K562 (cell line): ENCODE data around the gene NTSR1. TPM values are rescaled to one million over a fixed set of nuclear protein-coding genes. Genes with fewer than 3 reads are reported as not detected.

ENCODE experiments used
- ATAC-seq: fragments of 200-7000 bp; cut with Tn5 transposase; 3 replicates; pipeline ENCODE4 v1.9.1; 2020; ENCODE audit warnings: moderate library complexity
- BruUV-seq: library from RNA; stranded (reverse); fragments of 400-500 nt; replicated peaks from 2 replicates; lab custom pipeline; 2021; lab: Mats Ljungman, UMichigan
- CTCF ChIA-PET: fragments of 300-600 bp; formaldehyde crosslinking; extraction: SDS; loops from one replicate; lab custom pipeline; 2021; ENCODE audit warnings: low intra/inter-chr PET ratio; lab: Yijun Ruan, JAX
- POLR2A ChIA-PET: fragments of 300-600, 350-650 bp; sonication (Branson Sonifier 250); formaldehyde crosslinking; extraction: SDS; loops from one replicate; lab custom pipeline; 2021; ENCODE audit warnings: antibody characterized with exemption, inconsistent platforms; lab: Yijun Ruan, JAX
- DNase-seq, 4 experiments: peaks; one replicate each; pipeline versions ENCODE4 v3.0.0 to v3.0.0-alpha.2; 2011 to 2018; ENCODE audit warnings: low spot score in 3 of 4, mixed read lengths in 3 of 4; ENCODE audit errors: extremely low read depth in 1 of 4
- FAIRE-seq: peaks from 2 replicates; lab custom pipeline; 2011; peaks lifted over from hg19 to GRCh38; lab: Jason Lieb, UNC
- H2AFZ ChIP-seq: 2 replicates; pipeline ENCODE4 v1.6.0; 2011; ENCODE audit warnings: low read depth, low read length, control low read depth, inconsistent platforms
- H3K27ac ChIP-seq: fragments of 200-600 bp; 3 replicates; pipeline ENCODE4 v1.8.0; 2011; ENCODE audit warnings: low read depth, mild to moderate bottlenecking, control low read depth, inconsistent platforms, low read length, moderate library complexity, mixed read lengths; ENCODE audit errors: extremely low read depth
- H3K27me3 ChIP-seq, 2 experiments: fragments of 300-600 bp in 1 of 2; 2 replicates in 1 of 2; 3 replicates in 1 of 2; pipeline versions ENCODE4 v1.6.0 to v1.8.0; 2011; ENCODE audit warnings: inconsistent platforms in 2 of 2, low read length in 2 of 2, mild to moderate bottlenecking in 1 of 2, mixed read lengths in 1 of 2, moderate library complexity in 1 of 2; ENCODE audit not compliant: control insufficient read depth in 2 of 2, insufficient read depth in 2 of 2
- H3K36me3 ChIP-seq: fragments of 300-600 bp; 3 replicates; pipeline ENCODE4 v1.8.0; 2011; ENCODE audit warnings: mild to moderate bottlenecking, low read length, inconsistent platforms; ENCODE audit not compliant: control insufficient read depth, insufficient read depth
- H3K4me1 ChIP-seq, 2 experiments: fragments of 200-600 bp in 1 of 2; replicated peaks in 1 of 2; 2 replicates in 1 of 2; 3 replicates in 1 of 2; pipeline versions ENCODE4 v1.5.1 to v1.8.0; 2011; ENCODE audit warnings: inconsistent platforms in 2 of 2, low read length in 2 of 2, mild to moderate bottlenecking in 1 of 2, mixed read lengths in 1 of 2, moderate library complexity in 1 of 2; ENCODE audit not compliant: control insufficient read depth in 2 of 2, insufficient read depth in 2 of 2
- H3K4me2 ChIP-seq: 2 replicates; pipeline ENCODE4 v1.6.1; 2011; ENCODE audit warnings: low read length, control low read depth, inconsistent platforms, mixed read lengths; ENCODE audit not compliant: insufficient read depth
- H3K4me3 ChIP-seq: fragments of 200-600 bp; sonication (generic), shearing (Covaris generic); 2 replicates; pipeline ENCODE4 v1.5.1; 2016; ENCODE audit warnings: control low read depth, inconsistent platforms
- H3K79me2 ChIP-seq: fragments of 200-600 bp; 3 replicates; pipeline ENCODE4 v1.8.0; 2011; ENCODE audit warnings: low read length, inconsistent platforms; ENCODE audit not compliant: control insufficient read depth, insufficient read depth
- H3K9ac ChIP-seq, 2 experiments: 2 replicates each; pipeline versions ENCODE4 v1.6.0 to v1.6.1; 2011; ENCODE audit warnings: low read depth in 2 of 2, low read length in 2 of 2, control low read depth in 1 of 2, inconsistent platforms in 1 of 2, mild to moderate bottlenecking in 1 of 2, mixed read lengths in 1 of 2; ENCODE audit not compliant: insufficient read depth in 1 of 2
- H3K9me1 ChIP-seq: one replicate; pipeline ENCODE4 v1.6.0; 2011; ENCODE audit warnings: inconsistent platforms, mild to moderate bottlenecking, low read length, moderate library complexity; ENCODE audit not compliant: control insufficient read depth, insufficient read depth
- H3K9me3 ChIP-seq: replicated peaks from 2 replicates; pipeline ENCODE4 v1.5.1; 2011; ENCODE audit warnings: low read depth, low read length, inconsistent platforms; ENCODE audit not compliant: control insufficient read depth, insufficient read depth
- H4K20me1 ChIP-seq: replicated peaks from 2 replicates; pipeline ENCODE4 v1.6.1; 2011; ENCODE audit warnings: low read length, inconsistent platforms, mixed read lengths; ENCODE audit not compliant: control insufficient read depth, insufficient read depth
- CC2D1A ChIP-seq: fragments of 450-650 bp; IDR thresholded peaks from 2 replicates; pipeline ENCODE4 v1.6.1; 2017; ENCODE audit warnings: mild to moderate bottlenecking
- CHD1 ChIP-seq: fragments of 200-600 bp; sonication (generic); IDR thresholded peaks from one replicate; pipeline ENCODE4 v1.6.1; 2012; ENCODE audit warnings: mild to moderate bottlenecking, moderate library complexity, low read length, inconsistent platforms
- ELF1 ChIP-seq: fragments of 200-800 bp; sonication (Bioruptor generic); IDR thresholded peaks from 2 replicates; pipeline ENCODE4 v1.6.1; 2016; ENCODE audit warnings: missing genetic modification characterization, missing compliant biosample characterization
- PHB ChIP-seq: fragments of 250-450 bp; sonication (Bioruptor Pico); IDR thresholded peaks from 2 replicates; pipeline ENCODE4 v1.5.0; 2021
- PTBP1 ChIP-seq: fragments of 200-400 bp; formaldehyde crosslinking; IDR thresholded peaks from 2 replicates; pipeline ENCODE4 v1.6.1; 2017; ENCODE audit warnings: low read depth, low read length
- PURB ChIP-seq: sonication (generic); formaldehyde crosslinking; IDR thresholded peaks from 2 replicates; pipeline ENCODE4 v1.9.0; 2021; ENCODE audit warnings: low read depth, mild to moderate bottlenecking, missing genetic modification reagents
- RFX1 ChIP-seq: fragments of 450-650 bp; IDR thresholded peaks from 2 replicates; pipeline ENCODE4 v1.6.1; 2016; ENCODE audit warnings: mild to moderate bottlenecking, moderate library complexity
- RNF219 ChIP-seq: fragments of 250-450 bp; sonication (Bioruptor Pico); IDR thresholded peaks from 2 replicates; pipeline ENCODE4 v1.5.0; 2022; ENCODE audit warnings: mild to moderate bottlenecking
- SP2 ChIP-seq: IDR thresholded peaks from 2 replicates; pipeline ENCODE4 v1.6.1; 2011; ENCODE audit warnings: mild to moderate bottlenecking, low read depth, low read length, moderate library complexity; ENCODE audit not compliant: poor library complexity, severe bottlenecking; ENCODE audit errors: extremely low read depth
- TAF9B ChIP-seq: fragments of 450-650 bp; IDR thresholded peaks from 2 replicates; pipeline ENCODE4 v1.6.1; 2018; ENCODE audit warnings: mild to moderate bottlenecking; ENCODE audit not compliant: partially characterized antibody
- ZNF274 ChIP-seq: IDR thresholded peaks from 2 replicates; pipeline ENCODE4 v1.6.1; 2011; ENCODE audit warnings: low read depth, mild to moderate bottlenecking, low read length, moderate library complexity, borderline replicate concordance
- ZNF3 ChIP-seq: fragments of 250-450 bp; sonication (Bioruptor Pico); IDR thresholded peaks from 2 replicates; pipeline ENCODE4 v1.5.0; 2021; ENCODE audit warnings: mild to moderate bottlenecking, moderate library complexity
- WGBS: fragments of 100-300 bp; shearing (Covaris generic); methylation state at CpG from one replicate; pipeline ENCODE4 v1.1.6; 2016; ENCODE audit warnings: low coverage, mixed read lengths; ENCODE audit not compliant: insufficient coverage; ENCODE audit errors: missing lambda C conversion rate; 5-methylcytosine and 5-hydroxymethylcytosine counted together
- in situ Hi-C: fragments of 300-500 bp; cut with MboI; formaldehyde crosslinking; loops from 4 replicates; pipeline ENCODE4 v1.15.0; 2018; ENCODE audit warnings: inconsistent platforms, mixed read lengths
- intact Hi-C: fragments of 100-400 bp; cut with micrococcal nuclease; formaldehyde crosslinking; loops from 2 replicates; pipeline ENCODE4 v1.14.2; 2022
- polyA plus RNA-seq, 8 experiments: library from polyadenylated mRNA; depleted of rRNA in 4 of 8; stranded (reverse) in 5 of 8; unstranded in 3 of 8; fragments of >200 nt; fragmentation: Nextera tagmentation in 2 of 8; fragmentation: Illumina TruSeq in 1 of 8; extraction: Ambion mirVana in 2 of 8; extraction: Trizol in 1 of 8; gene quantifications; 2 replicates each; pipeline versions ENCODE4 v1.2.1 to v1.2.3, GENCODE V29; 2011 to 2014; ENCODE audit warnings: inconsistent platforms in 1 of 8, missing spikeins in 1 of 8
- total RNA-seq, 7 experiments: library from RNA; depleted of rRNA in 6 of 7; stranded (reverse); fragments of >200 nt in 6 of 7; fragmentation: Illumina TruSeq in 2 of 7; extraction: Trizol in 2 of 7; gene quantifications; 2 replicates each; pipeline versions ENCODE4 v1.2.1 to v1.2.3, GENCODE V29; 2011 to 2021; ENCODE audit warnings: low replicate concordance in 1 of 7
- TF ChIP-seq, protein P1 (sequence below): sonication (generic); formaldehyde crosslinking; IDR thresholded peaks from 2 replicates; pipeline ENCODE4 v1.5.0; 2020; ENCODE audit warnings: missing genetic modification reagents
- TF ChIP-seq, protein P2 (sequence below): fragments of 150-350 bp; conservative IDR thresholded peaks from 2 replicates; pipeline ENCODE4 v1.6.1; 2014; ENCODE audit warnings: low read length

NTSR1 gene
- total and polyA plus RNA-seq, 9 of the 15 experiments (the other 6 are each of a cell fraction or from before 2014, with no cell fraction given) = 0.04 to 0.40 (median 0.13) TPM; not detected in 3

- Histone ChIP-seq H3K79me2 (peaks cover 5% of the 10 kb centered on the region; the same call in 2 of the 3 replicates), H3K27me3 (peaks cover 0 to 5% of the 10 kb centered on the region in 2 experiments; a peak in 2 of 5 replicates), H3K27ac (no peak overlapping the region), H3K4me3 (no peak overlapping the region), H3K4me1 (peaks cover 20 to 78% of the 10 kb centered on the region in 2 experiments), H3K9me1 (peaks cover 4% of the 10 kb centered on the region), H2AFZ (no peak overlapping the region), H3K9me3 (no peaks in the 10 kb centered on the region), H3K36me3 (no peaks in the 10 kb centered on the region), H3K9ac (peak overlapping the region in 1 of 2 experiments; percentile 48; a peak in 1 of 4 replicates), H4K20me1 (peaks cover 21% of the 10 kb centered on the region; the same call in 1 of the 2 replicates), H3K4me2 (0 out of 2 replicates have a peak overlapping the region, but pooled peaks have one; percentile 8)
- DNase-seq (no peak), ATAC-seq (no peak), FAIRE-seq (no peak)
- no TSS peak for BruUV-seq
- POLR2A ChIA-PET = interaction anchor here (0.6 to 0.7 kb wide), 2 partner anchors 22 to 62 kb away, joined by 3 to 4 read pairs; no protein-coding TSS in a partner anchor
- 36% methylated on average over 11 of the region's 11 CpGs for WGBS
- intact Hi-C loops = no loop called here
- in situ Hi-C loops = no loop called here
- CTCF ChIA-PET = no interaction called here
- TF ChIP-seq ZNF274 = no peak
- no peak for TF ChIP-seq PHB (CRISPR knock-in tag)
- TF ChIP-seq ELF1 (tag) = no peak
- TF ChIP-seq, protein P1, sequence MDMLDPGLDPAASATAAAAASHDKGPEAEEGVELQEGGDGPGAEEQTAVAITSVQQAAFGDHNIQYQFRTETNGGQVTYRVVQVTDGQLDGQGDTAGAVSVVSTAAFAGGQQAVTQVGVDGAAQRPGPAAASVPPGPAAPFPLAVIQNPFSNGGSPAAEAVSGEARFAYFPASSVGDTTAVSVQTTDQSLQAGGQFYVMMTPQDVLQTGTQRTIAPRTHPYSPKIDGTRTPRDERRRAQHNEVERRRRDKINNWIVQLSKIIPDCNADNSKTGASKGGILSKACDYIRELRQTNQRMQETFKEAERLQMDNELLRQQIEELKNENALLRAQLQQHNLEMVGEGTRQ (CRISPR knock-in tag) = no peak
- TF ChIP-seq RFX1 = no peak
- no peak for TF ChIP-seq RNF219 (CRISPR knock-in tag)
- TF ChIP-seq ZNF3 (CRISPR knock-in tag) = no peak
- no peak for TF ChIP-seq CC2D1A
- no peak for TF ChIP-seq CHD1
- no peak for TF ChIP-seq PTBP1
- TF ChIP-seq PURB (CRISPR knock-in tag) = no peak
- TF ChIP-seq TAF9B = no peak
- TF ChIP-seq, protein P2, sequence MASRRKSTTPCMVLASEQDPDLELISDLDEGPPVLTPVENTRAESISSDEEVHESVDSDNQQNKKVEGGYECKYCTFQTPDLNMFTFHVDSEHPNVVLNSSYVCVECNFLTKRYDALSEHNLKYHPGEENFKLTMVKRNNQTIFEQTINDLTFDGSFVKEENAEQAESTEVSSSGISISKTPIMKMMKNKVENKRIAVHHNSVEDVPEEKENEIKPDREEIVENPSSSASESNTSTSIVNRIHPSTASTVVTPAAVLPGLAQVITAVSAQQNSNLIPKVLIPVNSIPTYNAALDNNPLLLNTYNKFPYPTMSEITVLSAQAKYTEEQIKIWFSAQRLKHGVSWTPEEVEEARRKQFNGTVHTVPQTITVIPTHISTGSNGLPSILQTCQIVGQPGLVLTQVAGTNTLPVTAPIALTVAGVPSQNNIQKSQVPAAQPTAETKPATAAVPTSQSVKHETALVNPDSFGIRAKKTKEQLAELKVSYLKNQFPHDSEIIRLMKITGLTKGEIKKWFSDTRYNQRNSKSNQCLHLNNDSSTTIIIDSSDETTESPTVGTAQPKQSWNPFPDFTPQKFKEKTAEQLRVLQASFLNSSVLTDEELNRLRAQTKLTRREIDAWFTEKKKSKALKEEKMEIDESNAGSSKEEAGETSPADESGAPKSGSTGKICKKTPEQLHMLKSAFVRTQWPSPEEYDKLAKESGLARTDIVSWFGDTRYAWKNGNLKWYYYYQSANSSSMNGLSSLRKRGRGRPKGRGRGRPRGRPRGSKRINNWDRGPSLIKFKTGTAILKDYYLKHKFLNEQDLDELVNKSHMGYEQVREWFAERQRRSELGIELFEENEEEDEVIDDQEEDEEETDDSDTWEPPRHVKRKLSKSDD = no peak
- TF ChIP-seq SP2 = no peak
These were observed 64.0 kb downstream of the NTSR1 start for GRCh38 chr20:62772619-62772989.
